Ishikawa (cell line): ENCODE data around the gene ODAM.

Experiments
- CEBPB ChIP-seq: IDR thresholded peaks from 2 replicates; pipeline ENCODE4 v1.6.1; 2012
- CREB1 ChIP-seq: IDR thresholded peaks from 2 replicates; pipeline ENCODE4 v1.6.1; 2012; ENCODE audit warnings: low read depth
- EGR1 ChIP-seq: IDR thresholded peaks from 2 replicates; pipeline ENCODE4 v1.6.1; 2012
- EP300 ChIP-seq: IDR thresholded peaks from 2 replicates; pipeline ENCODE4 v1.6.1; 2012; ENCODE audit warnings: borderline replicate concordance
- FOXM1 ChIP-seq: IDR thresholded peaks from 2 replicates; pipeline ENCODE4 v1.6.1; 2012; ENCODE audit warnings: low read depth, borderline replicate concordance
- NFIC ChIP-seq: IDR thresholded peaks from 2 replicates; pipeline ENCODE4 v1.6.1; 2012
- RAD21 ChIP-seq: IDR thresholded peaks from 2 replicates; pipeline ENCODE4 v1.6.1; 2012; ENCODE audit warnings: low read depth
- TAF1 ChIP-seq: IDR thresholded peaks from 2 replicates; pipeline ENCODE4 v1.6.1; 2012; ENCODE audit warnings: low read depth, mild to moderate bottlenecking
- TCF12 ChIP-seq: IDR thresholded peaks from 2 replicates; pipeline ENCODE4 v1.6.1; 2012; ENCODE audit warnings: low read depth
- TEAD4 ChIP-seq: IDR thresholded peaks from 2 replicates; pipeline ENCODE4 v1.6.1; 2012
- YY1 ChIP-seq: IDR thresholded peaks from 2 replicates; pipeline ENCODE4 v1.6.1; 2012; ENCODE audit warnings: low read depth
- ZBTB7A ChIP-seq: IDR thresholded peaks from 2 replicates; pipeline ENCODE4 v1.6.1; 2012; ENCODE audit warnings: low read depth
- TF ChIP-seq, protein P1 (sequence below): IDR thresholded peaks from 2 replicates; pipeline ENCODE4 v1.6.1; 2012
- TF ChIP-seq, protein P2 (sequence below): IDR thresholded peaks from 2 replicates; pipeline ENCODE4 v1.6.1; 2012; ENCODE audit warnings: low read depth, mild to moderate bottlenecking
- TF ChIP-seq, protein P3 (sequence below): IDR thresholded peaks from 2 replicates; pipeline ENCODE4 v1.6.1; 2012

The ODAM gene

DNA sequence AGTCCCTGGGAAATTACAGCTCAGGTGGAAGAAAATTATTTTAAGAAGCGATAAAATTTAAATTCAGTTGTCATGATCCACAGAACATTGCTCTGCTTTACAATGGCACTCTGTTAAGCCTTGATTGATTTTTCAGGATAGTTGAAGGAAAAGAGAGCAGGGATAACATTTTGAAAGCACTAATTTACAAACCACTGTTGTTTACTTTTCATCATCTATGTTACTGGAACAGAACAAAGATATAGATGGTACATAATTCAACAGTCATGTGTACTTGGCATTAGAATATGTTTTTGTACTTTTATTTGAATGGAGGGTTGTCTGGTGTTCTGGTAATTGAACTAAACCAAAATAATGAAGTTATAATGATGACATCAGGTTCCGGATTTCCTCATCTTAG, 2.6 kb upstream of the ODAM start:
- TF ChIP-seq TCF12: no peak
- no peak for TF ChIP-seq TEAD4

DNA sequence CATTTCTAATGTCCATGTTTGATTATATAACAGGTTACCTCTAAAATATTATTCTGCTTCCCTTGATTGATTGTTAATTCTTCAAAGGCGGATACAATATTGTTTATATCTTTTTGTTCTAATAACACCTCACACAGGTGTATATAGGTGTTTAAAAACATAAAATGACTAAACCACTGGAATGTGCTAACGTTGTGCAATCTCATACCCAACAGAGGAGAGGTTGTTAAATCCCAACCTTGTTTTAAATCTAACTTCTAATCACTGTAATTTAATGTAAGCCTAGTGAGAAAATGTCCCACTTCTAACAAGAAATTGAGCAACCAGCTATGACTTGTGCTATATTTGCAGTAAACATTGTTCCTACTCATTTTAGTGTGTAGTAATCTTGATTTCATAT, 1.3 kb downstream of the ODAM start:
- TF ChIP-seq, protein P1, sequence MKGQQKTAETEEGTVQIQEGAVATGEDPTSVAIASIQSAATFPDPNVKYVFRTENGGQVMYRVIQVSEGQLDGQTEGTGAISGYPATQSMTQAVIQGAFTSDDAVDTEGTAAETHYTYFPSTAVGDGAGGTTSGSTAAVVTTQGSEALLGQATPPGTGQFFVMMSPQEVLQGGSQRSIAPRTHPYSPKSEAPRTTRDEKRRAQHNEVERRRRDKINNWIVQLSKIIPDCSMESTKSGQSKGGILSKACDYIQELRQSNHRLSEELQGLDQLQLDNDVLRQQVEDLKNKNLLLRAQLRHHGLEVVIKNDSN: no peak
- TF ChIP-seq, protein P2, sequence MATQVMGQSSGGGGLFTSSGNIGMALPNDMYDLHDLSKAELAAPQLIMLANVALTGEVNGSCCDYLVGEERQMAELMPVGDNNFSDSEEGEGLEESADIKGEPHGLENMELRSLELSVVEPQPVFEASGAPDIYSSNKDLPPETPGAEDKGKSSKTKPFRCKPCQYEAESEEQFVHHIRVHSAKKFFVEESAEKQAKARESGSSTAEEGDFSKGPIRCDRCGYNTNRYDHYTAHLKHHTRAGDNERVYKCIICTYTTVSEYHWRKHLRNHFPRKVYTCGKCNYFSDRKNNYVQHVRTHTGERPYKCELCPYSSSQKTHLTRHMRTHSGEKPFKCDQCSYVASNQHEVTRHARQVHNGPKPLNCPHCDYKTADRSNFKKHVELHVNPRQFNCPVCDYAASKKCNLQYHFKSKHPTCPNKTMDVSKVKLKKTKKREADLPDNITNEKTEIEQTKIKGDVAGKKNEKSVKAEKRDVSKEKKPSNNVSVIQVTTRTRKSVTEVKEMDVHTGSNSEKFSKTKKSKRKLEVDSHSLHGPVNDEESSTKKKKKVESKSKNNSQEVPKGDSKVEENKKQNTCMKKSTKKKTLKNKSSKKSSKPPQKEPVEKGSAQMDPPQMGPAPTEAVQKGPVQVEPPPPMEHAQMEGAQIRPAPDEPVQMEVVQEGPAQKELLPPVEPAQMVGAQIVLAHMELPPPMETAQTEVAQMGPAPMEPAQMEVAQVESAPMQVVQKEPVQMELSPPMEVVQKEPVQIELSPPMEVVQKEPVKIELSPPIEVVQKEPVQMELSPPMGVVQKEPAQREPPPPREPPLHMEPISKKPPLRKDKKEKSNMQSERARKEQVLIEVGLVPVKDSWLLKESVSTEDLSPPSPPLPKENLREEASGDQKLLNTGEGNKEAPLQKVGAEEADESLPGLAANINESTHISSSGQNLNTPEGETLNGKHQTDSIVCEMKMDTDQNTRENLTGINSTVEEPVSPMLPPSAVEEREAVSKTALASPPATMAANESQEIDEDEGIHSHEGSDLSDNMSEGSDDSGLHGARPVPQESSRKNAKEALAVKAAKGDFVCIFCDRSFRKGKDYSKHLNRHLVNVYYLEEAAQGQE: no peak
- no peak for TF ChIP-seq EGR1
- no peak for TF ChIP-seq TAF1
- TF ChIP-seq YY1: no peak
- TF ChIP-seq RAD21: no peak

DNA sequence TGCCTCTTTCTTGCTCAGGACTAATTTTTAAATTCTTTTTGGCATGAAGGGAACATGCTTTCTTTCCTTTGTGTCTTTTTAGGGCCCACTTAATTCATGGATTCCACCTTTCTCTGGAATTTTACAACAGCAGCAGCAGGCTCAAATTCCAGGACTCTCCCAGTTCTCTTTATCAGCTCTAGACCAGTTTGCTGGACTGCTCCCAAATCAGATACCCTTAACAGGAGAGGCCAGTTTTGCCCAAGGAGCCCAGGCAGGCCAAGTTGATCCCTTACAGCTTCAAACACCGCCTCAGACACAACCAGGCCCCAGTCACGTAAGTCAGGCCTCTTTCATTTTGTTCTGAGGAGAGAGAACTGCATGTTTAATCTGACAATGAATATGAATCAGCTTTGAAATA, 2.3 kb downstream of the ODAM start:
- TF ChIP-seq YY1 (no peak), ZBTB7A (no peak), EP300 (no peak), TCF12 (no peak), TAF1 (no peak), FOXM1 (no peak), CREB1 (no peak), CEBPB (no peak), EGR1 (no peak), NFIC (no peak), RAD21 (no peak)
- TF ChIP-seq, protein P1: no peak
- TF ChIP-seq, protein P2: no peak

DNA sequence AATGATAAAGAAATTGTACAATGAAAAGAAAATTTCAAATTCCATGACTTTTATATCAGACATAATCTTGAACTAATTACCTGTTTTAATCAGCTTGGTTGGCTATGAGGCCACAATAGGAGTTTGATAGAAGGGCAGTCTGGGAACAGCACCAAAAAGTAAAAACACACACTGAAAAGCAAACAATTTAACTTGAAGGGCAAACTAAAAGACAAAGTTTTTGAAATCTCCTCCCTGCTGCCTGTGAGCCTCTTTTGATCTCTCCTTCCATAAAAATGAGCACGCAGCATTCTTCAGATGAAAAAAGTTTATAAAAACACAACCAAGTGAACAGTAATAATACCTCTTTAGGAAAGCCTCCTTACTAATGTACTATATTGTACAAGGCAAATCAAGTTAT, 8.1 kb downstream of the ODAM start:
- TF ChIP-seq CEBPB (no peak), YY1 (no peak), TAF1 (no peak), CREB1 (no peak), NFIC (no peak), TCF12 (no peak), EGR1 (no peak), RAD21 (no peak), TEAD4 (no peak), ZBTB7A (no peak), FOXM1 (no peak)
- TF ChIP-seq, protein P2: no peak
- TF ChIP-seq, protein P3, sequence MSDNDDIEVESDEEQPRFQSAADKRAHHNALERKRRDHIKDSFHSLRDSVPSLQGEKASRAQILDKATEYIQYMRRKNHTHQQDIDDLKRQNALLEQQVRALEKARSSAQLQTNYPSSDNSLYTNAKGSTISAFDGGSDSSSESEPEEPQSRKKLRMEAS: no peak
- TF ChIP-seq, protein P1: no peak

DNA sequence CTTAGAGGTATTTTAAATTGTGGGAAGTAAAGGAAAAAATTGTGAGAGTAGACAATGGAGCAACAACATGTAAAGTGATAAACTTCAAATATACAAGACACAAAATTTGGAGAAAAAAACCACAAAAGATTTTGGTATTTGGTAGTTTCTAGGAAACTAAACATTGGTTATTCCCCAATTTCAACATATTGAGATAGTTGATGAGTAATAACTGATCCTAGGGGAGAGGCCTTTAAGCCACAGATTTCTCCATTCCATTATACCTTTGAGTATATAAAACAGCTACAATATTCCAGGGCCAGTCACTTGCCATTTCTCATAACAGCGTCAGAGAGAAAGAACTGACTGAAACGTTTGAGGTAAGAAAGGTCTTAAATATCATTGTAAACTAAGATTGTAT, 30.3 kb downstream of the ODAM start, which contains the start of gene FDCSP:
Gene FDCSP (plus strand): TSS at position 301 of the 400 bp plus-strand sequence. CDS start 5,071 bp downstream, outside the sequence.
- TF ChIP-seq TEAD4: no peak
- TF ChIP-seq ZBTB7A: no peak
- TF ChIP-seq EP300: no peak
- no peak for TF ChIP-seq RAD21
- TF ChIP-seq, protein P2: no peak
- no peak for TF ChIP-seq NFIC
- no peak for TF ChIP-seq TCF12
- TF ChIP-seq, protein P3: no peak
- no peak for TF ChIP-seq FOXM1
